HCT116 (cell line): ENCODE results near the gene ACADVL. TPM values are rescaled to one million over a fixed set of nuclear protein-coding genes. Genes with fewer than 3 reads are reported as not detected.
A peak's percentile ranks its signal among the peaks of the same experiment; 100 is the strongest.

Source experiments
- ATAC-seq: fragments of 200-7000 bp; cut with Tn5 transposase; 2 replicates; pipeline ENCODE4 v1.9.1; 2020; ENCODE audit warnings: mild to moderate bottlenecking, moderate library complexity
- BruUV-seq: library from RNA; stranded (reverse); fragments of 400-500 nt; replicated peaks from 2 replicates; lab custom pipeline; 2021; lab: Mats Ljungman, UMichigan
- CTCF ChIA-PET: fragments of 300-600 bp; sonication (Branson Sonifier 250); formaldehyde crosslinking; loops from one replicate; lab custom pipeline; 2021; ENCODE audit warnings: antibody characterized with exemption; lab: Charles Lee
- POLR2A ChIA-PET: fragments of 300-600, 350-600 bp; sonication (Branson Sonifier 250); formaldehyde crosslinking; loops from one replicate; lab custom pipeline; 2021; ENCODE audit warnings: antibody characterized with exemption; lab: Charles Lee
- RAD21 ChIA-PET, 2 experiments: fragments of 300-600 bp; sonication (Branson Sonifier 250); formaldehyde crosslinking; loops; one replicate each; lab custom pipeline; 2023; ENCODE audit warnings: low total read pairs in 2 of 2; ENCODE audit not compliant: uncharacterized antibody in 2 of 2, unreplicated experiment in 2 of 2, low non-redundant PET in 1 of 2; lab: Charles Lee
- DNase-seq: peaks from one replicate; pipeline ENCODE4 v3.0.0-alpha.2; 2010; ENCODE audit warnings: low read depth, low spot score
- H2AFZ ChIP-seq: fragments of 200-600 bp; shearing (Covaris generic), sonication (generic); 2 replicates; pipeline ENCODE4 v1.6.1; 2017; ENCODE audit warnings: low read depth, mixed run types, mixed read lengths, antibody characterized with exemption, low read length; ENCODE audit not compliant: poor library complexity, severe bottlenecking
- H3K27ac ChIP-seq: 2 replicates; pipeline ENCODE4 v1.5.1; 2012; ENCODE audit warnings: low read depth, low read length
- H3K27me3 ChIP-seq: fragments of 200-600 bp; sonication (generic); 2 replicates; pipeline ENCODE4 v1.6.1; 2016; ENCODE audit warnings: mixed run types, low read length, mixed read lengths; ENCODE audit not compliant: insufficient read depth
- H3K36me3 ChIP-seq, 2 experiments: fragments of 200-500 bp in 1 of 2; fragments of 200-600 bp in 1 of 2; sonication (Bioruptor generic) in 1 of 2; sonication (generic) in 1 of 2; 2 replicates each; pipeline versions ENCODE4 v1.5.1 to v1.6.1; 2014 to 2016; ENCODE audit warnings: low read length in 2 of 2, inconsistent platforms in 1 of 2, mixed read lengths in 1 of 2, mixed run types in 1 of 2; ENCODE audit not compliant: insufficient read depth in 2 of 2, control insufficient read depth in 1 of 2
- H3K4me1 ChIP-seq, 2 experiments: fragments of 200-600 bp in 1 of 2; sonication (generic) in 1 of 2; 2 replicates each; pipeline versions ENCODE4 v1.5.1 to v1.6.1; 2012 to 2017; ENCODE audit warnings: low read length in 2 of 2, inconsistent platforms in 1 of 2, mild to moderate bottlenecking in 1 of 2, mixed read lengths in 1 of 2, mixed run types in 1 of 2, moderate library complexity in 1 of 2; ENCODE audit not compliant: insufficient read depth in 2 of 2, control insufficient read depth in 1 of 2
- H3K4me2 ChIP-seq: fragments of 200-600 bp; sonication (generic); 2 replicates; pipeline ENCODE4 v1.6.1; 2017; ENCODE audit warnings: mixed run types, low read length, mixed read lengths
- H3K4me3 ChIP-seq, 2 experiments: fragments of 200-600 bp in 1 of 2; sonication (generic) in 1 of 2; replicated peaks in 1 of 2; 2 replicates each; pipeline ENCODE4 v1.5.1; 2011 to 2016; ENCODE audit warnings: low read length in 2 of 2, control low read depth in 1 of 2, low read depth in 1 of 2, mild to moderate bottlenecking in 1 of 2, mixed read lengths in 1 of 2, mixed run types in 1 of 2
- H3K79me2 ChIP-seq: fragments of 200-600 bp; sonication (generic); 2 replicates; pipeline ENCODE4 v1.6.1; 2017; ENCODE audit warnings: mild to moderate bottlenecking, mixed run types, low read length, moderate library complexity, mixed read lengths; ENCODE audit not compliant: insufficient read depth
- H3K9ac ChIP-seq: fragments of 200-600 bp; sonication (generic); 2 replicates; pipeline ENCODE4 v1.6.1; 2016; ENCODE audit warnings: low read length, mixed read lengths
- H3K9me2 ChIP-seq: fragments of 200-600 bp; sonication (generic), shearing (Covaris generic); 2 replicates; pipeline ENCODE4 v1.6.1; 2017; ENCODE audit warnings: mixed run types, mild to moderate bottlenecking, moderate library complexity; ENCODE audit not compliant: insufficient read depth
- H3K9me3 ChIP-seq, 2 experiments: fragments of 200-500 bp in 1 of 2; fragments of 200-600 bp in 1 of 2; sonication (Bioruptor generic) in 1 of 2; sonication (generic) in 1 of 2; 2 replicates each; pipeline ENCODE4 v1.6.1; 2014 to 2017; ENCODE audit warnings: low read length in 2 of 2, mixed read lengths in 2 of 2, inconsistent platforms in 1 of 2, low read depth in 1 of 2, mild to moderate bottlenecking in 1 of 2, mixed run types in 1 of 2, moderate library complexity in 1 of 2; ENCODE audit not compliant: control insufficient read depth in 1 of 2, insufficient read depth in 1 of 2
- H4K20me1 ChIP-seq: fragments of 200-600 bp; sonication (generic), shearing (Covaris generic); 2 replicates; pipeline ENCODE4 v1.6.1; 2017; ENCODE audit warnings: mixed run types, mild to moderate bottlenecking, moderate library complexity; ENCODE audit not compliant: insufficient read depth
- CBX3 ChIP-seq: IDR thresholded peaks from 2 replicates; pipeline ENCODE4 v1.6.1; 2012; ENCODE audit warnings: low read depth
- CEBPB ChIP-seq: IDR thresholded peaks from 2 replicates; pipeline ENCODE4 v1.6.1; 2012; ENCODE audit warnings: low read depth
- EGR1 ChIP-seq: IDR thresholded peaks from 2 replicates; pipeline ENCODE4 v1.6.1; 2012; ENCODE audit warnings: low read depth
- ELF1 ChIP-seq: IDR thresholded peaks from 2 replicates; pipeline ENCODE4 v1.6.1; 2012; ENCODE audit warnings: low read depth, borderline replicate concordance
- EZH2 ChIP-seq: fragments of 200-600 bp; sonication (generic); IDR thresholded peaks from 2 replicates; pipeline ENCODE4 v1.6.1; 2017; ENCODE audit warnings: antibody characterized with exemption, mixed run types
- EZH2phosphoT487 ChIP-seq: fragments of 200-600 bp; IDR thresholded peaks from 2 replicates; pipeline ENCODE4 v1.6.1; 2018; ENCODE audit warnings: antibody characterized with exemption, borderline replicate concordance
- JUND ChIP-seq: IDR thresholded peaks from 2 replicates; pipeline ENCODE4 v1.6.1; 2012
- RAD21 ChIP-seq: IDR thresholded peaks from 2 replicates; pipeline ENCODE4 v1.6.1; 2012; ENCODE audit warnings: low read depth, mild to moderate bottlenecking
- SRF ChIP-seq: IDR thresholded peaks from 2 replicates; pipeline ENCODE4 v1.6.1; 2012; ENCODE audit warnings: low read depth
- TCF7L2 ChIP-seq: IDR thresholded peaks from 2 replicates; pipeline ENCODE4 v1.7.0; 2011; ENCODE audit warnings: borderline replicate concordance, inconsistent platforms; ENCODE audit not compliant: insufficient read depth, insufficient read length; ENCODE audit errors: extremely low read depth
- YY1 ChIP-seq: IDR thresholded peaks from 2 replicates; pipeline ENCODE4 v1.6.1; 2011; ENCODE audit warnings: low read length, low read depth, moderate library complexity, mild to moderate bottlenecking; ENCODE audit not compliant: insufficient replicate concordance; ENCODE audit errors: extremely low read depth
- ZFX ChIP-seq: fragments of 450-650 bp; IDR thresholded peaks from 2 replicates; pipeline ENCODE4 v1.6.1; 2017
- ZNF274 ChIP-seq: fragments of 200-500 bp; sonication (Bioruptor generic); IDR thresholded peaks from 2 replicates; pipeline ENCODE4 v1.6.1; 2014; ENCODE audit warnings: mild to moderate bottlenecking, low read depth, low read length, inconsistent platforms
- intact Hi-C: fragments of 100-400 bp; cut with micrococcal nuclease; formaldehyde crosslinking; loops from 2 replicates; pipeline ENCODE4 v1.10.0; 2022
- total RNA-seq: library from RNA; stranded (reverse); gene quantifications from one replicate; pipeline ENCODE4 v1.2.1, GENCODE V29; 2021; ENCODE audit not compliant: unreplicated experiment
- TF ChIP-seq, protein P1 (sequence below): IDR thresholded peaks from 2 replicates; pipeline ENCODE4 v1.6.1; 2011; ENCODE audit warnings: mild to moderate bottlenecking, low read length, moderate library complexity; ENCODE audit not compliant: insufficient replicate concordance; ENCODE audit errors: extremely low read depth
- TF ChIP-seq, protein P2 (sequence below), 3 experiments: fragments of 200-600 bp in 1 of 3; sonication (generic) in 1 of 3; IDR thresholded peaks in 2 of 3; conservative IDR thresholded peaks in 1 of 3; 2 replicates each; pipeline ENCODE4 v1.5.1; 2012 to 2017; ENCODE audit warnings: low read depth in 2 of 3, low read length in 2 of 3, antibody characterized with exemption in 1 of 3, borderline replicate concordance in 1 of 3, control low read depth in 1 of 3, mild to moderate bottlenecking in 1 of 3, mixed read lengths in 1 of 3, mixed run types in 1 of 3, moderate library complexity in 1 of 3; ENCODE audit not compliant: insufficient read depth in 1 of 3
- TF ChIP-seq, protein P3 (sequence below): IDR thresholded peaks from 2 replicates; pipeline ENCODE4 v1.6.1; 2012

The ACADVL gene
- total RNA-seq, 1 experiment from 2014 or later, result 554 TPM

DNA sequence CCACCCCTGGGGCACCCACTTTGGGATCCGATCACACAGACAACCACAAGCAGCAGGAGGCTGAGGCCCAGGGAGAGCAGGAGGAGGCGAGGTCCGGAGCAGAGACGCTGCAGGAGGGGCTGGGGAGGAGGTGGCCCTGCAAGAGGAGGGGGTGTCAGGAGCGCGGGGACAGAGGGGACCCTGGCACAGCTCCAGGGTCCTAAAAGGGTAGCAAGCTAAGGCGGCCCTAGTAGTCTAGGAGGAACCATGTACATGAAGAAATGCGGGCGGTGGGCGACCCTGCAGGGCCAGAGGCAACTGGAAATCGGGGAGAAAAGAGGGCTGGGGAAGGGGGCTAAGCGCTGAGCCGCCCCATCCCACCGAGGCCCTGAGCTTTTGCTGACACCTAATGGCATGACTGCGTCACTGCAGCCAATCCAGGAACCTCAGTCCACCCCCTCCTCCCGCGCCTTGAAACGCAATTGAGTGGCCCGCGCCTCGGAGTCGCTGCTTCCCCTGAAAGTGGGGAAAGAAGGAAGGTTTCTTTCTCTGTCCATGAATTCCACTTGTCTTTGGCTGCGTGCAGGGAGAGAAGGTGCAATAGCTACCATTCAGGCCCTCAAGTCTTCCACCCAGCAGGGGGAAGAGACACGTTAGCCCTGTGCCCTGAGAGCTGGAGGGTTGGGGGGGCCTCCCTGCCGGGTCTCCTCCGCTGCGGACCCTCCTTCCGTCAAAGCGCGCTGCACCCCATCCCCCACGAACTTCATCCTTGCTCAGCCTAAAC, 42.4 kb upstream of the ACADVL start (continued):
- TF ChIP-seq, protein P1, sequence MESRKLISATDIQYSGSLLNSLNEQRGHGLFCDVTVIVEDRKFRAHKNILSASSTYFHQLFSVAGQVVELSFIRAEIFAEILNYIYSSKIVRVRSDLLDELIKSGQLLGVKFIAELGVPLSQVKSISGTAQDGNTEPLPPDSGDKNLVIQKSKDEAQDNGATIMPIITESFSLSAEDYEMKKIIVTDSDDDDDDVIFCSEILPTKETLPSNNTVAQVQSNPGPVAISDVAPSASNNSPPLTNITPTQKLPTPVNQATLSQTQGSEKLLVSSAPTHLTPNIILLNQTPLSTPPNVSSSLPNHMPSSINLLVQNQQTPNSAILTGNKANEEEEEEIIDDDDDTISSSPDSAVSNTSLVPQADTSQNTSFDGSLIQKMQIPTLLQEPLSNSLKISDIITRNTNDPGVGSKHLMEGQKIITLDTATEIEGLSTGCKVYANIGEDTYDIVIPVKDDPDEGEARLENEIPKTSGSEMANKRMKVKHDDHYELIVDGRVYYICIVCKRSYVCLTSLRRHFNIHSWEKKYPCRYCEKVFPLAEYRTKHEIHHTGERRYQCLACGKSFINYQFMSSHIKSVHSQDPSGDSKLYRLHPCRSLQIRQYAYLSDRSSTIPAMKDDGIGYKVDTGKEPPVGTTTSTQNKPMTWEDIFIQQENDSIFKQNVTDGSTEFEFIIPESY, result no peak
- TF ChIP-seq EZH2phosphoT487 (no peak), YY1 (no peak), JUND (no peak)
- TF ChIP-seq, protein P2, sequence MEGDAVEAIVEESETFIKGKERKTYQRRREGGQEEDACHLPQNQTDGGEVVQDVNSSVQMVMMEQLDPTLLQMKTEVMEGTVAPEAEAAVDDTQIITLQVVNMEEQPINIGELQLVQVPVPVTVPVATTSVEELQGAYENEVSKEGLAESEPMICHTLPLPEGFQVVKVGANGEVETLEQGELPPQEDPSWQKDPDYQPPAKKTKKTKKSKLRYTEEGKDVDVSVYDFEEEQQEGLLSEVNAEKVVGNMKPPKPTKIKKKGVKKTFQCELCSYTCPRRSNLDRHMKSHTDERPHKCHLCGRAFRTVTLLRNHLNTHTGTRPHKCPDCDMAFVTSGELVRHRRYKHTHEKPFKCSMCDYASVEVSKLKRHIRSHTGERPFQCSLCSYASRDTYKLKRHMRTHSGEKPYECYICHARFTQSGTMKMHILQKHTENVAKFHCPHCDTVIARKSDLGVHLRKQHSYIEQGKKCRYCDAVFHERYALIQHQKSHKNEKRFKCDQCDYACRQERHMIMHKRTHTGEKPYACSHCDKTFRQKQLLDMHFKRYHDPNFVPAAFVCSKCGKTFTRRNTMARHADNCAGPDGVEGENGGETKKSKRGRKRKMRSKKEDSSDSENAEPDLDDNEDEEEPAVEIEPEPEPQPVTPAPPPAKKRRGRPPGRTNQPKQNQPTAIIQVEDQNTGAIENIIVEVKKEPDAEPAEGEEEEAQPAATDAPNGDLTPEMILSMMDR (IDR thresholded peaks at IDR 0.05 in 2 of 3, conservative IDR thresholded peaks at IDR 0.05 in 1 of 3; ENCODE audit: borderline replicate concordance in 1 of 3, insufficient read depth in 1 of 3, low read depth in 2 of 3, low read length in 2 of 3), result peak; percentile 55 to 91 (median 91); a peak in 5 of 6 replicates

DNA sequence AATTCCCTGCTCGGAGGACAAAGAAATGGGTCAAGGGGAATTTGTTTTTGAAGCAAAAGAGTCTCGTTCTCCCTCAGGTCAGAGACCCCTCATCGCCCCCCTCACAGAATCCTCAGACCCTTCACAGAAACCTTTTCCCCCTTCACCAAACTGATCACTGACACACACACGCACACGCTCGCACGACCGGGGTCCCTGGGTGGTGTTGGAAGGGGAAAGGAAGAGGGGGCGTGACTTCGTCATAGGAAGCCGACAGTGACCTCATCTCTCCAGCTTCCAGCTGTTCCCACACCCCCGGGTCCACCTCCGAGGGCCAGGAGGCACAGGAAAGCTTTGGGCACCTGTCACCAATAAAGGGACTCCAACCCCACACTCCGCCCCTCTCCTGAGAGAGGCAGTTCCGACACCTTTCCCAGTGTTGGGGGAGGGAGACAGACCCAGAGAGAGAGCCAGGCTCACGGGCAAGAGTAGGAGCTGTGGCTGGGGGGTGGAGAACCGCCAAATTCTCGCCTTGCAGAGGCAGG, 41.7 kb upstream of the ACADVL start:
- no peaks in the 10 kb centered on the region for H3K9me2 ChIP-seq
- ChIA-PET CTCF (interaction anchor here (0.9 to 3.2 kb wide), 13 partner anchors 8 to 157 kb away, joined by 3 to 27 read pairs (median 4); partner anchors contain the start of gene SLC16A13), POLR2A (no interaction called here), RAD21 (interaction anchor here (0.6 to 1.9 kb wide), 4 partner anchors 60 to 132 kb away, joined by 3 to 11 read pairs (median 4); no protein-coding TSS in a partner anchor)
- peaks cover 7 to 15% of the 10 kb centered on the region in 2 experiments for H3K4me1 ChIP-seq
- peak; percentile 58 for ATAC-seq
- no peak for TF ChIP-seq ZNF274
- TF ChIP-seq RAD21, result no peak
- no peak for TF ChIP-seq ELF1
- TF ChIP-seq, protein P2 (IDR thresholded peaks at IDR 0.05 in 2 of 3, conservative IDR thresholded peaks at IDR 0.05 in 1 of 3; ENCODE audit: borderline replicate concordance in 1 of 3, insufficient read depth in 1 of 3, low read depth in 2 of 3, low read length in 2 of 3), result no peak
- no peak for TF ChIP-seq ZFX
- no peak for TF ChIP-seq SRF
- no peak for TF ChIP-seq CEBPB
- no peak for TF ChIP-seq EZH2
- no peak for TF ChIP-seq CBX3
- TF ChIP-seq EGR1, result peak; percentile 64
- TF ChIP-seq, protein P3, sequence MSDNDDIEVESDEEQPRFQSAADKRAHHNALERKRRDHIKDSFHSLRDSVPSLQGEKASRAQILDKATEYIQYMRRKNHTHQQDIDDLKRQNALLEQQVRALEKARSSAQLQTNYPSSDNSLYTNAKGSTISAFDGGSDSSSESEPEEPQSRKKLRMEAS, result no peak
- peak; percentile 17 for TF ChIP-seq TCF7L2
- H3K27ac ChIP-seq, result no peak overlapping the region; the same call in 1 of the 2 replicates
- H3K9me3 ChIP-seq, result peaks cover 0 to 7% of the 10 kb centered on the region in 2 experiments; a peak in 1 of 4 replicates
- peak overlapping the region; percentile 86 for H3K4me2 ChIP-seq
- no peaks in the 10 kb centered on the region for H3K36me3 ChIP-seq
- no peaks in the 10 kb centered on the region for H3K27me3 ChIP-seq
- no TSS peak for BruUV-seq
- H2AFZ ChIP-seq, result peak overlapping the region; percentile 85
- H4K20me1 ChIP-seq, result no peaks in the 10 kb centered on the region
- intact Hi-C loops, result loop anchor here (1.0 kb wide), 1 partner anchor 126 kb away; no protein-coding TSS in a partner anchor
- peak overlapping the region; percentile 43 to 58 for H3K4me3 ChIP-seq
- no peak for DNase-seq
- no peaks in the 10 kb centered on the region for H3K79me2 ChIP-seq
- H3K9ac ChIP-seq, result peak overlapping the region; percentile 59
